ENCODE measurements around the gene TLR5.

Gene TLR5

DNA sequence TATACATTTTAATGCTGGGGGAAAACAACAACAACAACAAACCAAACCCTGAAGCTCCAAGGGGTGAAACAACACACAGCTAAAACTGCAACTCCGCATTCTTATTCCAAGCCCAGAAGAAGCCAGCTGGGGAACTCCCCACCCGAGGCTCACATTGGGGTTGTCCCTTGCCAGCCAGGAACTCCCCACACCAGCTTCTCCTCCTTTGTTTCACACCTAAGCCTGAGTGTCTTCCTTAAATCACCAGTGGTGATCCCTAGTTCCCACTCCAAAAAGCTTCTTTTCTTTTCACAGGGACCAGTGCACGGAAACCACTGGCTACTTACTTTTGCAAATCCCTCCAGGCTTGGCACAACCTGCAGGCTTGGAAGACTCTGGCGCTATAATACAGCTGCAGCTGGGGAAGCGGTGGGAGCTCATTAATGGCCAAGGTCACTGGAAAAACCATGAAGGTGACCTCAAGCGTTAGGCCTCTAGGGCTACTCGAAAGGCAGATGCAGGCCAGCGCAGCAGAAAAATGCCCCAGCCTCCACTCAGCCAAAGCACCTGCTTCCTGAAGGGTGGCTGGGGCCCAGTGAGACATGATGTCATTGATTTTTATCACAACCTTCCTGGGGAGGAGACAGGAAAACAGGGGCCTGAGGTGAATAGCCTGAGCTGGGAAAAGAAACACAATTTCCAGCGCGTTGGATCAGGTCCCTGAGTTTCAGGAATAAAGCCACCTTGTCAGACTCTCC, 40.1 kb downstream of the TLR5 start:
- no peak for DNase-seq

DNA sequence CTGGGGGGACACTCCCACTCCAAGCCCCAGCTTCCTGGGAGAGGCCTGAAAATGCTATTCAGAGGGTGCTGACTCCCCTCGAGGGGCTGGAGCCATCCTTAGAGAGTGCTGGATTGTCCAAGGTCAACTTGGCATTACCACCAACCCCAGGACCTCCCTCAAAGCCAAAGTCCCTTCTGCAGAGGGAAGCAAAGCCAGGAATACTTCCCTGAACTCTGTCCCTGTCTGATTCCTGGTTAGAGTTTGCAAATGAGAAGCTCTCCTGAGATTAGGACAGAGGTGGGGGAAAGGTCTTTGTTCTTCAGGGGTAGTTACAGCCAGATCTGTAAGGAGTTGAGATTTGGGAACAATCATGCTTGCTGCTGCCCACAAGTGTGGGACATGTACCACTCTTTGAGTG, 45.3 kb downstream of the TLR5 start:
- no peak for DNase-seq

DNA sequence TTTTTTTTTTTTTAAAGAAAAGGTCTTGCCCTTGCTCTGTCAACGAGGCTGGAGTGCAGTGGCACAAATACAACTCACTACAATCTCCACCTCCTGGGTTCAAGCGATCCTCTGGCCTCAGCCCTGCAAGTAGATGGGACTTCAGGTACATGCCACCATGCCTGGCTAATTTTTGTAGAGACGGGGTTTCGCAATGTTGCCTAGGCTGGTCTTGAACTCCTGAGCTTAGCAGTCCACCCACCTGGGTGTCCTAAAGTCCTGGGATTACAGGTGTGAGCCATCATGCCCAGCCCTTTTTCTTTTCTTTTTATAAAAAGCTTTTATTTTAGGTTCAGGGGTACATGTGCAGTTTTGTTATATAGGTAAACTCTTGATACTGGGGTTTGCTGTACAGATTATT, 47.2 kb downstream of the TLR5 start:
- DNase-seq, result no peak

DNA sequence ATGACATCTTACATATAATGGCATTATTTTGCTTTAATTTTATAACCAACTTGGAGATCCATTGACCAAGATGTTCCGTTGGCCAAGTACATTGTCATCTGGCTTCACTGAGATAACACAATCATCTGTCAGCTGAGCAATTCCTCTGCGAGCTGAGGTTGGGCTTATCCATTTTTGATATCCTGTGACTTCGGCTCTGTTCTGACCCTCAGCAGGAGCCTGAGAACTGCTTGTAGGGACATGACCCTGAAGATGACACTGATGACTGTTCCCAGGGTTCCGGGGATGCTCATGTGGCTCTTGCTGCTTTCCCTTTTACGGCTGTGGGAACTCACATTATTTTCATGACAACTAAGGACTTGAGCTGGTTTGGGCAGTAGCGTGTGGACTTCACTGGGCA, 51.2 kb downstream of the TLR5 start:
- no peak for DNase-seq

DNA sequence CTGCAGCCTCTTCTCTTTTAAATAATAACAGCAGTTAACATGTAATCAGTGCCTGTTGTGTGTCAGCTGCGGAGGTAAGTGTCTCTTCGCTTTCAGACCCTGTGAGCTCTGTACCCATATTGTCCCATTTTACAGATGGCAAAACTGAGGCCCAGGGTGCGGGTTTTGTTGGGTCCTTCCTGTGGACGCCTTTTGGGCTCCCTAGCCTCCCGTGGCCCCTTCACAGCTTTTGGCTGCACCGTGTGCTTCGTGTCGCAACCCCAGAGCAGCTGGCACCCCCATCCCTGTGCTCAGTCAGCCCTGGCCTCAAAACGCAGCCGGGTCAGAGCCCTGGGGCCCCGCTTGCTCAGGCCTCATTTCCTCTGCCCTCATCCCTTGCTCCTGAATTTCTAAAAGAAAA, 53.8 kb downstream of the TLR5 start:
- DNase-seq, result no peak

DNA sequence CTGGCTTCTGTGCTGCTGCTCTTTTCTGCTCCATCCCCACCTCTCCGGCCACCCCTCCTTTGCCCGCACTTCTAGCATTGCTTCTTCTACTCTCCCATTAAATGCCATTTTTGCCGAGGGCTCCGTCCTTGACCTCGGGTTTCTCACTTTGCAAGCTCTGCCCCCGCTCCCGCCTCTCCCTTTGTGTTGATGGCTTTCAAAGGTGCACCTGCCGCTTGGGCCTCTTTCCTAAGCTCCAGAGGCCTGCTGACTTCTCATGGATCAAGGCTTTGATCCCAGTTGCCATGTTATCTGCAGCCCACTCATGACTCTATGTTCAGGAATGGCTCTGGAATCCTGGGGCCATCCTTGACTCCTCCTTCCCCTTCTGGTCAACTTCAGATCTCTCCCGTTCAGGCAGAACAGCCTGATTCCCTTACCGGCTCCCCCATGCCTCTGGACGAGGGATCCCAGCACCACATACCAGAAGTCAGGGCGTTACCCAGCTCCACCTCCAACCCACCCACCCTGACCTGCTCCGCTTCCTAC, 54.3 kb downstream of the TLR5 start:
- DNase-seq, result no peak

DNA sequence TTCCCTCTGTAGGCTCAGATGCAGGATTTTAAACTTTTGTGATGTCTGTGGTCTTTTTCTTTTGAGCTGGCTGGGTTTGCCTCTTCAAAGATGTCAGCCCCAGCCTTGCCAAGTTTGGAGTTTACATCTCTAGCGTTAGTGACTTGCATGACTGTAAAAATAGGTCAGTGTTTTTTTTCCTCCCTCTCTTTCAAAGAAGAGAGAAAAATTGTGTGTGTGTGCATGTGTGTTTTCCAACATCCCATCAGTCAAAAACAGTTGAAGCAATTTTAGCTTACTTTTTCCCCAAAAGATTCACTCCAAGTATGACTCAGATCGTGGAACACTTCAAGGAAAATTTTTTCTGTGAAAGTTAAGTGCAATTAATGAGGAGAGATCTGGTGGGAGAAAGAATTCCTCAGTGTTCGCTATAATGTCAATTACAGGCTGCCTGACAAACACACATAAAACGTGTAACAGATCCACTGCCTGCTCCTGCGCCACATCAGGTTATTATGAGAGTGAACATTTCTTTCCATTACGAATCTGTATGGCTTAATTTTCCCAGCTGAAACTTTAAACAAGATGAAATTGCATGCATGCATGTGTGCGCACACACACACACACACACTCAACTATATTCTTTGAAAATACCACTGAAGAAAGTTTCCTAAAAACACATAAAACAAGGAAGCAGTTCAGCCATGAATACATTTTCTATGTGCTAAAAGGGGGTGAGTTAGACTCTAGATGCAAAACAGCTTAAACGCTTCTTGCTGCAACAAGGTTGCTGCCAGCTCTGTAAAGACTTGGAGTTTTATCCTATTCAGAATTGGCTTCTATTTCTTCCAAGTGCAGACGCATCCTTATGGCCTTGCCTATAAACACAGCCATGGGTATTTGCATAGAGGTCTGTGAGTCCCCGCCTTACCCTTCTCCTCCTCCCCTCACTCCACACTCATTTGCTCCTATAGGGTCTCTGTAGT, 55.5 kb downstream of the TLR5 start:
- no peak for DNase-seq

DNA sequence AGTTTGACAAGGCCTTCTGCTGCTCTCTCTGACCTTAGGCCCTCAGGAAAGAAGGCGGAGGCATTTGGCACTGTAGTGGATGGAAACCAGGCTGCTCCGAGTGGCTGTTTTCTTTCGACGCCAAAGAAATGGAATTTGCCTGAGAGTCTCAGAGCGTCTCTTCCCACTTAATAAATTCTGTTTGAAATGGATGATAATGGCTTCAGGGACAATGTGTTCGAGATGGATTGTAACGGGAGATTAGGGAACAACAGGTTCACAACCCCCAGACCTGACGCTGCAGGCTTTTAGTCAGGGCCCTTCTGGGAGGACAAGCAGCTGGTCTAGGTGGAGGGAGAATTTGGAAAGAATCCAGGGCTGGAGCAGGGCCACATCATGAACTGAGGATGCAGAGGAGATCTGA, 58.6 kb downstream of the TLR5 start:
- no peak for DNase-seq

DNA sequence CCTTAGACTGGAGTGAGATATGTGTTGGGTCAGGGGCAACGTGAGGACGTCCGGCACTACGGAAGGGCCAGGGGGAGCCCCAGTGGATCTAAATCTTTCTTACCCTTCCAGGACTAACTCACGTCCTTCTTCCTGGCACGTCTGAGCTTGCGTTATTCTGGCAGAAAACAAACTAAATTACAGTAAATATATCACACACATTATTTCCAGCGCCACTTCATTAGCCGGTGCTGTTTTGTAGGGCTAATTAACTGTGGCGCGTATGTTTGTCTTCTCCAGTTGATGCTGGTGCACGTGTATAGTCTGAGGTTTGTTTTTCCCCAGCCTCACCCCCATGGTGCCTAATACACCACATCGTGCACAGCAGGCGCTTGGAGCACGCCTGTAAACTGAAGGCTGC, 59.2 kb downstream of the TLR5 start:
- no peak for DNase-seq

DNA sequence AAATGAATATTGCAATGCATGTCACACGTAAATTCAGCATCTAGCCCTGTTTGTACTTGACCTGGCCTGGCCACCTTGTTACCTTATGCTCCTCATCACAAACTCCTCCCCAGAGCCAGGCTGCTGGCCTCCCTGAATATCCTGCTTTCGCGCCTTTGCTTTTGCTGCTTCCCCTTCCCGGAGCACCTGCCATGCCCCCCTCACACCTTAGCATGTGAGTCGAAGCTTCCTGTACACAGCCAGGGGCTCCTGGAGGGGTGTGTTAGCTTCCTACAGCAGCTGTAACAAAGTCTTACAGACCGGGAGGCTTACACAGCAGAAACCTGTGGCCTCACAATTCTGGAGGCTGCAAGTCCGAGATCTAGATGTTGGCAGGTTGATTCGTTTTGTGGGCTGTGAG, 60.1 kb downstream of the TLR5 start:
- no peak for DNase-seq

DNA sequence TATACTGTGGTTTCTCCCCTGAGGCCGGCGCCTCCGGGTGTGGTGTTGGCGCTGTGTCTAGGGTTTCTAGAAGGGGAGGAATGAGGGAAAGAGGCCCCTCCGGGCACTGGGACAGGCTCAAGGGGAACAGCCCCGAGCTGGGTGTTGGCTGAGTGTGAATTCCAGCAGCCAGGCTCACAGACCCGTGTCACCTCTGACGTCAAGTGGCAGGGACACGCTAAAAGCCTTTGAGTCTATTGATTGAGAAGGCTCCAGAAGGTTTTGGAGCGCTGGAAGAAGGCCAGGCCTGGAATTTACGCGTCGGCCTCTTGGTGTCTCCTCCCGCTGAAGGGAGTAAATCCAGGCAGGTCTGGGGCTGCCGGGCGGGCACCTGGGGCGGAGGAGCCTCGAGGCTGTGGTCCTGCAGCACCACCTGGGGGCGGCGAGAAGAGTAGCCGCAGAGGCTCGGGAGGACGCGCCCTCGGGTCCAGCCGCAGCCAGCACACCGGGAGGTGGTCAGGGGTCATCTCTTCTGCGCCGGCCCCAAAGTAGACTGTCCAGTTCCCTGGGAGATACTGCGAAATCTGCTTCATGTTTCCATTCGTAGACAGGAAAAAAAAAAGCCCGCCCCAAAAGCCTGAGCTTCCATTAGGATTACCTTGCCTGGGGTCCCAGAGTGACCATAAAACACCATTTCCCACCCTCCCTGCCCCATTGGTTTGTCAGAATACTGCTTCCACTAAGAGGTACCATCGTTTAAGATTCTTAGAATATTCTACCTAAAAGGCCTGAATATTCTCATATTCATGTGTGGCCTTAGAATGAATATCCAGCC, 61.7 kb downstream of the TLR5 start:
- peak; percentile 37 to 66 for DNase-seq

DNA sequence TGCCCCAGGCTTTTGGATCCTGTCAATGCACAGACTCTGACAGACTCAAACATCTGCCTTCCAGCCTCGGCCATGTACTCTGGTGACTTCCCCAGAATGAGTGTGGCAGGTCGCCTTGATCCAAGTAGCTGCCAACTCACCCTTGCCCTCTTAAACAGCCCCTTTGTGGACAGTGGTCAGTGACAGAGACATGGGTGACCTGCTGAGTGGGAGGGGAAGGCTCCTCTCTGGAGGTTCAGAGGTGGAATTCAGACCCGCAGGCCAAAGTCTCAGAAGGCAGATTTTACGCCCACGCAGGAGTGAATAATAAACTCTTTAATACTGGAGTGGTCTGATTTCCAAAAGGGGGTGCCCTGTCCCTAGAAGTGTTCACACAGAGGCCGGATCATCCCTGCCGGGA, 63.5 kb downstream of the TLR5 start:
- DNase-seq, result no peak

DNA sequence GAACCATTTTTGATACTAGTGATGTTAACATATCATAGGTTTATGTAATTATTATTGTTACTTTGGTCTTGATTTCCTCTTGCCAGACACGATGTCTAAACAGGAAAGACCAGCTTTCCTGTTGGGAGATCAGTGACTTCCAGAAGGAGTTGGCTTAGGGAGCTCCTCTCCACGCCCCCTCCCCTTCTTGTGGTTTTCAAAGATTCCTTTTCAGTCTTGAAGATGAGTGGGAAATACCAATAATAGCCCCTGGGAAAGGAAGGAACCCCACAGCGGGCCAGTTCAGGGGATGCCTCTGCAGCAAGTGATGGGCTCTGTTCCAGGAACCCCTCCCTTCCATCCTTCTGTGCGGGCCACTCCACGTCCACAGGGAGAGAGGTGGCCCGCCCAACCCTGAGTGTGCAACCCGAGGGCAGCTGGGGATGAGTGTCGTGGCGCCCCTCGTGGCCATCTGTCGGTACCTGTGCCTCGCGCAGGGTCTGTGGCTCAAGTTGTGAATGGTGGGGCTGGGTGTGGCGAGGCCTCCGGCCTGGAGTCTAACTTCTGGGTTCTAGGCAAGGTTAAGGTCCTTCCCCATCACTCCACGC, 65.7 kb downstream of the TLR5 start:
- no peak for DNase-seq

DNA sequence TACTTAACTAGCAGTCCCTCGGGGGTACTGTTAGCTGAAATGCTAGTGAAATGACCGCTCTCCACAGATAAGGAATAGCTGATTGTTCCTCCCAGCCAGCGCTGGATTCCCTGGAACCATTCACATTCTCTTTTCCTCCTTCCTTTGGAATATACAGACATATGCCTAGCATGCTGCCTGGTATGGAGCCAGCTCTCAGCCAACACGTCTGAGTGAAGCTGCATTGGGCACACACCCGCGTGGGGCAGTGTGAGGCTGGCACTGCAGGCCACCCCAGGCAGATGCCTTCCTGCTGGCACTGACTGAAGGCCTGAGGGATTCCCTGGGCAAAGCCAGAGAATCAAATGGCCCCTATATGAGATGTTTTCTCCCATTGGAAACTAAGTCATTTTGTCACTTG, 66.7 kb downstream of the TLR5 start:
- DNase-seq, result no peak

DNA sequence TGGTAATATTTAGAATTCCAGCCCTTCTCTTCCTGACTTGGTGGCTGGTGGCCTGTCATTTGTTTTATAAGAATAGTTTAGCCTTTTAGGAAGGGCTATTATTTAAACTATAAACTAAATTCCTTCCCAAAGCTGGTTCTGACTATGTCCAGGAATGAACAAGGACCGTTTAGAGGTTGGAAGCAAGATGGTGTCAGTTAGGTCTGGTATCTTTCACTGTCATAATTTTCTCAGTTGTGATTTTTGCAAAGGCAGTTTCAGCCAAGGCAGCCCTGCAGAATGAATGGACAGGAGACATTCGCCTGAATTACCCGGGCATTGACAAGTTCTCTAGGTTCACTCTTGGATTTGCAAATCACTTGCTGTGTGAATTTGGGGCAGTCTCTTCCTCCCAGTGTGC, 67.2 kb downstream of the TLR5 start:
- no peak for DNase-seq

DNA sequence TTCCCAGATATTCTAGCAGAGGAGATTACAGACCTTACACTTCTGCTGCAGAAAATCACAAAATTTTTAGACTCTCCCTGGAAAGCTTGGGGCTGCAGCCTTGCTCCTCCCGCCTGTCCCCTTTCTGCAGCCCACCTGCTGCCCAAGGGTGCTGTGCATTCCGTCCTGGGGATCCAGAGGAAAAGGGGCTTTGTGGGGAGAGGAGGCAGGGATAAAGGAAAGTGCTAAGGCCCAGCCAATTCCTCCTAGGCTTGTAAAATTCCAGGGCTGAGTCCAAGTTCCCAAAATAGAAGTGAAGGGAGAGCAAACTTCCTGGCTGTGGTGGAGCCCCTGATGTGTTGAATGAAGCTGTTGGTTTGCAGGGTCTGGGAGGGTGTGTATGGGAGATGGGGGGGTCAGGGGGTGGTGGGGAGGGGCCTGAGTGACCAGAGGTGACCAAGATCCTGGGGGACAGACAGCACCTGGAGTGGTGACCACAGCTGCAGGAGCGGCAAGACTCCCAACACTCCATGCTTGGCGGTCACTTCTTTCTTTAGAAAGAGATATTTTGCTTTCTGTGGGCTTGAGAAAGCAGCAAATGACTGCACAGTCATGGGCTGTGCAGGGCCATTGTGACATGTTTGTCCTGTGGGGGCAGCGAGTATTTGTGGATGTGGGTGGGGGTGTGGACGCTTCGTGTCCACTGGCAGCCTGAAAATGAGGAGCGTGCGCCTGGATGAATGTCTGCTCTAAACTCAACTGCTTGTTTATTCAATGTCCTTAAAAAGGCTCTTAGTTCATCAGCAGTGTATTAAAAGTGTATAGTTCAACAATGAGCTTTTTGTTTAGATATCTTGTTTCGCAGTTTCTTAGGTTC, 68.4 kb downstream of the TLR5 start:
- no peak for DNase-seq

DNA sequence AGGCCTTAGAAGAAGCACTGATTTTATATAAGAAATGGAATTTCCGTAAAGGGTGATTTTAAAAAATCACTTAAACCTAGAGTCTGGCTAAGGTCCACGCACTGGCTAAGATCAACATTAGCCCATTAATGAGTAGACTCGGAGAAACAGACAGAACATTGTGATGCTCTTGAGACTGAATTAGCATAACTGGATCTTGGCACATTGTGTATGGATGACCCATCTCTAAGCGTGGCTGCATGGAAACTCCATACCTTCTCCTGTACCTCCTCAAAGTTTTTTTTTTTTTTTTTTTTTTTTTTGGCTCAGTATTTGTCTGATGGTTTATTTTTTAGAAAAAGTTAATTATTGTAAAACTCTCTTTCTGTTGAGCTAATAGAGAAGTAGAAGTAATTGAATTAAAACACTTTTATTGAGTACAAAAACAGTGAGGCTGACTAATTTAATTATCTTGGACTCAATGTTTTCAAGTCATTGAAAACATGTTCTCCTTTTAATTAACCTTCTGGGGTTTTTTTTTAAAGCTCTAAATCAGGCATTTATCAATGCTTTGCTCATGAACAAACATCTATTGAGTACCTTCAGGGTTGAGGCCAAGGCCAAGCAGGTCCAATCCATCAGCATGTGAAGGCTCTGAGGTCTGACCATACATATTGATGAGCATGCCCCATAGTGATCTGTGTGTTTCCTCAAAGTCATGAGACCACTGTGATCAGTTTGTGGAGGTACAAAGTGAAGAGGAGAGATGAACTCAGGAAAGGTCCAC, 74.0 kb downstream of the TLR5 start:
- no peak for DNase-seq

DNA sequence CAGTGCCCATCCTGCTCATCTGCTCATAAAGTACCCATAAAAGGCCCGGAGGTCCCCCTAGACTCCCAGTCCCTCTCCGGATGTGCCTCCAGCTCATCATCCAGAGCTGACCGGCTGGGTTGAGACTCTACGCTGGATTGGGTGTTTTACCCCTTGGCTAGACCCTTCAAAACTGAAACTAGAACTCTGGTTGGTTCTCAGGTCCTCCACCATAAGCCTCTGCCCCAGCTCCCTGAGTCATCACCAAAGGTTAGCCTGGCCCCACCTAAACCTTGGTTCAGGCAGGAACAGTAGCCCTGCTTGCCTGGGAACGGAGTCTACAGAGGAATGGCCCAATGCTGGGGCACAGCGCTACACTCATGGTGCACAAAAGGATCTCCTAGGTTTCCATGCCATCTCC, 75.1 kb downstream of the TLR5 start:
- DNase-seq, result no peak

DNA sequence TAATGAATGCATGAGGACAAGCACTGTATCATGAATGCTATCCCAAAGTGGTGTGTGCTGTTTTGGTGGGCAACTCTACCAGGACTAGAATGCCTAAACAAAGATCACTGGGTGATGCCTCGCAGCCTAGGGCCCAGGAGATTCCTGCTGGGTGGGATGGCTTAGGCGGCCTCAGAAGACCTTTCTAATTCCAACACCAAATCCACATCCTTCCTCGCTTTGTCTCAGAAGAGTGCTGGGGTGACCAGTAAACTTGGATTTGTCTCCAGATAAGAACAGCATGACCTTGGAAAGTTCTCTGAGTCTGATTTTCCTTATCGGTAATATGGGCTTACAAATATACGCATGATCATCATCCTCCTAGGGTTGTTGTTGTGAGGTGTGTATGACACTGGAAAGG, 76.6 kb downstream of the TLR5 start:
- DNase-seq, result no peak

DNA sequence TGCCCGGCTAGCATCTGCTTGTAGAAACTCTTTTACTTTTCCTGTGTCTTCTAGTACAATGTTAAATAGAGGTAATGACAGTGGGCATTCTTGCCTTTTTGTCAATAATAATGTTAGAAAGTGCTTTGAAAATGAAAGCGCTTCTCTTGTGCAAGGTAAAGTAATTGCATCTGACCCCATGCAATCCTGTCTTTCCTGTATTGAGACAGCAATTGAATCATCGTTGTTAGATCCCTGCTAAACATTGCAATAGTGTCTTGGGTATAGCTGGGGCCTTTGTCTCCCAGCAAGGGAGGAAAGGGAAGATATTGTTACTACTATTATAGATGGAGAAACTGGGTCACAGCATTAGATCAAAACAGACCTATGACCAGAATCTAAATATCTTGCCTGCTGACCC, 80.9 kb downstream of the TLR5 start:
- no peak for DNase-seq

DNA sequence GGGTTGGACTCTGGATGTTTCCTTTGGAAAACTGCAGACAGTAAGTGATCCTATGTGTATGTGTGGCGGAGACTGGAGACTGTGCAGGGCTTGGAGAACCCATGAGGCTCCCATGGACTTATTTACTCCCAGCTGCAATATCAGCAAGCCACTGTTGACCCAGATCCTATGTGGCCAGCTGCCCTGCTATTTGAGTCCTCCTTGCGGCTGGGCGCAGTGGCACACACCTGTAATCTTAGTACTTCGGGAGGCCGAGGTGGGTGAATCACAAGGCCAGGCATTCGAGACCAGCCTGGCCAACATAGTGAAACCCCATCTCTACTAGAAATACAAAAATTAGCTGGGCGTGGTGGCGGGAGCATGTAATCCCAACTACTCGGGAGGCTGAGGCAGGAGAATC, 83.5 kb downstream of the TLR5 start:
- DNase-seq, result no peak

Measured in bone marrow (tissue), 2 donors.